Muscle of leg (tissue), 11 donors: ENCODE data around the gene KRT17. TPM values are rescaled to one million over a fixed set of nuclear protein-coding genes. Genes with fewer than 3 reads are reported as not detected.
"Not testable (repeated sequence)": the region's sequence is repeated elsewhere in the genome, so short reads cannot be mapped to it uniquely, and the experiment has no call there.

Source experiments
- DNase-seq: peaks from one replicate; pipeline ENCODE4 v3.0.0; 2013
- H3K27ac ChIP-seq: one replicate; pipeline ENCODE4 v1.5.1; 2013; ENCODE audit warnings: mild to moderate bottlenecking, low read length, control low read depth
- H3K27me3 ChIP-seq: one replicate; pipeline ENCODE4 v1.6.1; 2013; ENCODE audit warnings: low read length; ENCODE audit not compliant: control insufficient read depth, insufficient read depth
- H3K36me3 ChIP-seq: one replicate; pipeline ENCODE4 v1.6.1; 2013; ENCODE audit warnings: low read length; ENCODE audit not compliant: control insufficient read depth, insufficient read depth
- H3K4me1 ChIP-seq: one replicate; pipeline ENCODE4 v1.6.1; 2013; ENCODE audit warnings: low read length; ENCODE audit not compliant: control insufficient read depth, insufficient read depth
- H3K4me3 ChIP-seq: one replicate; pipeline ENCODE4 v1.5.1; 2013; ENCODE audit warnings: low read length, control low read depth
- H3K9me3 ChIP-seq: replicated peaks from 2 replicates; pipeline ENCODE4 v1.6.1; 2013; ENCODE audit warnings: low read depth, low read length; ENCODE audit not compliant: control insufficient read depth
- WGBS: methylation state at CpG from one replicate; pipeline ENCODE4 v1.1.5; 2013; ENCODE audit warnings: missing lambda C conversion rate; ENCODE audit not compliant: insufficient coverage; 5-methylcytosine and 5-hydroxymethylcytosine counted together
- polyA plus RNA-seq, 8 donors: library from polyadenylated mRNA; unstranded; fragments of 120-200 nt; gene quantifications; one replicate each; pipeline versions ENCODE4 v1.2.1 to v1.2.3, GENCODE V29; 2013; ENCODE audit warnings: inconsistent platforms in 1 of 8, low replicate concordance in 1 of 8; ENCODE audit not compliant: insufficient read length in 8 of 8, insufficient read depth in 1 of 8
- total RNA-seq: library from RNA; stranded (reverse); fragments of 120-200 nt; gene quantifications from one replicate; pipeline ENCODE4 v1.2.4, GENCODE V29; 2013

KRT17 gene
- total and polyA plus RNA-seq, 9 donors: 0.72 to 243 (median 1.6) TPM

- 66% methylated on average over 27 of the region's 31 CpGs for WGBS
- H3K27ac ChIP-seq, H3K4me3 ChIP-seq, DNase-seq, H3K36me3 ChIP-seq, H3K27me3 ChIP-seq, H3K4me1 ChIP-seq, H3K9me3 ChIP-seq: not testable (repeated sequence)
Measured at GRCh38 chr17:41612376-41613160, 11.8 kb downstream of the KRT17 start, which contains the start of gene KRT16. KRT16 (minus strand) TSS chr17:41612767; CDS start chr17:41612688, 79 bp downstream.

GRCh38 chr17:41610965-41611640 lies 13.3 kb downstream of the KRT17 start:
- H3K4me1 ChIP-seq: no peaks in the 10 kb centered on the region
- WGBS: 83% methylated on average over 23 of the region's 25 CpGs
- no peak for DNase-seq
- peaks cover 4% of the 10 kb centered on the region for H3K27me3 ChIP-seq
- H3K9me3 ChIP-seq: peaks cover 5% of the 10 kb centered on the region
- no peak overlapping the region for H3K27ac ChIP-seq
- no peak overlapping the region for H3K4me3 ChIP-seq
- H3K36me3 ChIP-seq: no peaks in the 10 kb centered on the region

- not testable (repeated sequence) for H3K4me1 ChIP-seq, H3K27me3 ChIP-seq, DNase-seq, H3K4me3 ChIP-seq, H3K27ac ChIP-seq, H3K9me3 ChIP-seq, H3K36me3 ChIP-seq
- 0% methylated on average over 6 of the region's 10 CpGs for WGBS
Measured at GRCh38 chr17:41610061-41610517, 14.3 kb downstream of the KRT17 start.

- not testable (repeated sequence) for H3K4me1 ChIP-seq, H3K27ac ChIP-seq, H3K9me3 ChIP-seq, DNase-seq, H3K4me3 ChIP-seq, H3K27me3 ChIP-seq, H3K36me3 ChIP-seq
- no CpG with 5 or more reads among the region's 4 CpGs for WGBS
Measured at GRCh38 chr17:41606930-41607329, 17.4 kb downstream of the KRT17 start.

GRCh38 chr17:41602524-41602923 lies 21.9 kb downstream of the KRT17 start:
- H3K4me1 ChIP-seq: no peaks in the 10 kb centered on the region
- WGBS: no CpG with 5 or more reads among the region's 2 CpGs
- H3K36me3 ChIP-seq: no peaks in the 10 kb centered on the region
- H3K27ac ChIP-seq: no peak overlapping the region
- H3K9me3 ChIP-seq: peaks cover 5% of the 10 kb centered on the region
- no peak overlapping the region for H3K4me3 ChIP-seq
- DNase-seq: no peak
- peaks cover 4% of the 10 kb centered on the region for H3K27me3 ChIP-seq

GRCh38 chr17:41600318-41600717 lies 24.1 kb downstream of the KRT17 start:
- 73% methylated on average over 1 of the region's 4 CpGs for WGBS
- H3K27me3 ChIP-seq: peaks cover 4% of the 10 kb centered on the region
- no peaks in the 10 kb centered on the region for H3K9me3 ChIP-seq
- H3K4me3 ChIP-seq: no peak overlapping the region
- no peaks in the 10 kb centered on the region for H3K36me3 ChIP-seq
- no peak for DNase-seq
- no peaks in the 10 kb centered on the region for H3K4me1 ChIP-seq
- no peak overlapping the region for H3K27ac ChIP-seq

- Histone ChIP-seq H3K4me1 (no peaks in the 10 kb centered on the region), H3K27me3 (peaks cover 10% of the 10 kb centered on the region), H3K27ac (no peak overlapping the region), H3K4me3 (no peak overlapping the region), H3K36me3 (no peaks in the 10 kb centered on the region), H3K9me3 (no peaks in the 10 kb centered on the region)
- no peak for DNase-seq
- no CpG with 5 or more reads among the region's 1 CpG for WGBS
Measured at GRCh38 chr17:41599680-41600079, 24.7 kb downstream of the KRT17 start.

- H3K4me1 ChIP-seq: peaks cover 6% of the 10 kb centered on the region
- 62% methylated on average over 5 of the region's 8 CpGs for WGBS
- DNase-seq: no peak
- peaks cover 11% of the 10 kb centered on the region for H3K27me3 ChIP-seq
- no peaks in the 10 kb centered on the region for H3K36me3 ChIP-seq
- H3K9me3 ChIP-seq: no peaks in the 10 kb centered on the region
- H3K27ac ChIP-seq: no peak overlapping the region
- H3K4me3 ChIP-seq: no peak overlapping the region
Measured at GRCh38 chr17:41595585-41595984, 28.8 kb downstream of the KRT17 start.

- WGBS: 74% methylated on average over 3 of the region's 3 CpGs
- no peaks in the 10 kb centered on the region for H3K9me3 ChIP-seq
- H3K27ac ChIP-seq: no peak overlapping the region
- no peaks in the 10 kb centered on the region for H3K36me3 ChIP-seq
- no peak overlapping the region for H3K4me3 ChIP-seq
- peaks cover 6% of the 10 kb centered on the region for H3K4me1 ChIP-seq
- DNase-seq: no peak
- peaks cover 11% of the 10 kb centered on the region for H3K27me3 ChIP-seq
Measured at GRCh38 chr17:41594363-41594915, 29.9 kb downstream of the KRT17 start.

GRCh38 chr17:41593306-41593981 lies 30.9 kb downstream of the KRT17 start:
- no peaks in the 10 kb centered on the region for H3K9me3 ChIP-seq
- peaks cover 11% of the 10 kb centered on the region for H3K27me3 ChIP-seq
- WGBS: 45% methylated on average over 2 of the region's 8 CpGs
- no peak overlapping the region for H3K4me3 ChIP-seq
- no peak for DNase-seq
- H3K36me3 ChIP-seq: no peaks in the 10 kb centered on the region
- H3K4me1 ChIP-seq: peaks cover 6% of the 10 kb centered on the region
- H3K27ac ChIP-seq: no peak overlapping the region
